Mesendoderm (in vitro differentiated cells): Measurements from ENCODE around the gene TMPRSS11F.

Experiments used
- DNase-seq: peaks from one replicate; pipeline ENCODE4 v3.0.0; 2013
- H2AK5ac ChIP-seq: 2 replicates; pipeline ENCODE4 v1.6.1; 2013; ENCODE audit warnings: low read length, inconsistent platforms
- H2BK120ac ChIP-seq: 2 replicates; pipeline ENCODE4 v1.6.1; 2013; ENCODE audit warnings: low read depth, mild to moderate bottlenecking, low read length, moderate library complexity, mixed read lengths
- H2BK15ac ChIP-seq: replicated peaks from 2 replicates; pipeline ENCODE4 v1.6.1; 2013; ENCODE audit warnings: low read depth, mild to moderate bottlenecking, moderate library complexity
- H2BK5ac ChIP-seq: 2 replicates; pipeline ENCODE4 v1.6.1; 2013; ENCODE audit warnings: low read length, inconsistent platforms
- H3K18ac ChIP-seq: 2 replicates; pipeline ENCODE4 v1.6.1; 2013; ENCODE audit warnings: mild to moderate bottlenecking, low read length, mixed read lengths
- H3K23ac ChIP-seq: one replicate; pipeline ENCODE4 v1.6.1; 2013; ENCODE audit warnings: low read length
- H3K27ac ChIP-seq: 2 replicates; pipeline ENCODE4 v1.5.1; 2013; ENCODE audit warnings: low read depth, mild to moderate bottlenecking, inconsistent platforms, low read length, moderate library complexity
- H3K27me3 ChIP-seq: 2 replicates; pipeline ENCODE4 v1.6.1; 2013; ENCODE audit warnings: low read length, control low read depth, mild to moderate bottlenecking, inconsistent platforms; ENCODE audit not compliant: insufficient read depth, poor library complexity
- H3K36me3 ChIP-seq: 2 replicates; pipeline ENCODE4 v1.6.1; 2013; ENCODE audit warnings: low read length, inconsistent platforms; ENCODE audit not compliant: control insufficient read depth, insufficient read depth
- H3K4ac ChIP-seq: one replicate; pipeline ENCODE4 v1.6.1; 2013; ENCODE audit warnings: low read depth, mild to moderate bottlenecking, low read length, moderate library complexity
- H3K4me1 ChIP-seq: 2 replicates; pipeline ENCODE4 v1.6.1; 2013; ENCODE audit warnings: low read depth, low read length, inconsistent platforms; ENCODE audit not compliant: control insufficient read depth
- H3K4me2 ChIP-seq: 2 replicates; pipeline ENCODE4 v1.6.1; 2013; ENCODE audit warnings: low read length
- H3K4me3 ChIP-seq: 2 replicates; pipeline ENCODE4 v1.5.1; 2013; ENCODE audit warnings: mild to moderate bottlenecking, low read length
- H3K56ac ChIP-seq: one replicate; pipeline ENCODE4 v1.6.1; 2013; ENCODE audit warnings: low read length
- H3K79me1 ChIP-seq: 2 replicates; pipeline ENCODE4 v1.6.1; 2013; ENCODE audit warnings: low read length, inconsistent platforms
- H3K79me2 ChIP-seq: 2 replicates; pipeline ENCODE4 v1.6.1; 2013; ENCODE audit warnings: mild to moderate bottlenecking, low read length; ENCODE audit not compliant: control insufficient read depth, insufficient read depth
- H3K9ac ChIP-seq: 2 replicates; pipeline ENCODE4 v1.6.1; 2013; ENCODE audit warnings: low read length, inconsistent platforms
- H4K5ac ChIP-seq: one replicate; pipeline ENCODE4 v1.6.1; 2013; ENCODE audit warnings: low read length
- H4K8ac ChIP-seq: one replicate; pipeline ENCODE4 v1.6.1; 2013; ENCODE audit warnings: low read depth, mild to moderate bottlenecking, control low read depth, low read length, moderate library complexity
- WGBS: extraction: QIAGEN DNeasy Blood & Tissue Kit; methylation state at CpG from one replicate; pipeline ENCODE4 v1.1.7; 2013; ENCODE audit warnings: low lambda C conversion rate, missing lambda C conversion rate; ENCODE audit not compliant: insufficient coverage; ENCODE audit errors: extremely low coverage; 5-methylcytosine and 5-hydroxymethylcytosine counted together

Gene TMPRSS11F

GRCh38 chr4:68077301-68077700, 52.4 kb downstream of the TMPRSS11F start:
- Histone ChIP-seq H2BK120ac (no peak overlapping the region), H3K79me2 (no peaks in the 10 kb centered on the region), H3K36me3 (no peaks in the 10 kb centered on the region), H3K4me2 (no peak overlapping the region), H2BK15ac (no peak overlapping the region), H4K8ac (no peak overlapping the region), H3K27me3 (no peaks in the 10 kb centered on the region), H3K4ac (no peak overlapping the region), H3K27ac (no peak overlapping the region), H2AK5ac (no peak overlapping the region), H2BK5ac (no peak overlapping the region), H3K4me3 (no peak overlapping the region), H3K23ac (no peak overlapping the region), H3K18ac (no peak overlapping the region), H3K79me1 (no peaks in the 10 kb centered on the region), H3K9ac (no peak overlapping the region), H3K4me1 (no peaks in the 10 kb centered on the region), H4K5ac (no peak overlapping the region), H3K56ac (no peak overlapping the region)
- no peak for DNase-seq

- no peak overlapping the region for H3K23ac ChIP-seq
- H3K36me3 ChIP-seq: no peaks in the 10 kb centered on the region
- H2BK5ac ChIP-seq: no peak overlapping the region
- H3K27me3 ChIP-seq: no peaks in the 10 kb centered on the region
- H3K56ac ChIP-seq: no peak overlapping the region
- no peak overlapping the region for H2BK15ac ChIP-seq
- H4K8ac ChIP-seq: no peak overlapping the region
- H3K79me1 ChIP-seq: no peaks in the 10 kb centered on the region
- no peak overlapping the region for H3K9ac ChIP-seq
- H3K27ac ChIP-seq: no peak overlapping the region
- H3K18ac ChIP-seq: no peak overlapping the region
- no peak overlapping the region for H3K4ac ChIP-seq
- no peak overlapping the region for H3K4me2 ChIP-seq
- no peak overlapping the region for H2AK5ac ChIP-seq
- WGBS: no CpG with 5 or more reads among the region's 2 CpGs
- H3K4me1 ChIP-seq: no peaks in the 10 kb centered on the region
- no peak overlapping the region for H3K4me3 ChIP-seq
- peak; percentile 33 for DNase-seq
- H3K79me2 ChIP-seq: no peaks in the 10 kb centered on the region
- H4K5ac ChIP-seq: no peak overlapping the region
- H2BK120ac ChIP-seq: no peak overlapping the region
These were observed 53.5 kb downstream of the TMPRSS11F start for GRCh38 chr4:68076194-68076593.

- H3K4me2 ChIP-seq: no peak overlapping the region
- H3K27ac ChIP-seq: no peak overlapping the region
- H2AK5ac ChIP-seq: no peak overlapping the region
- H2BK120ac ChIP-seq: no peak overlapping the region
- H3K4me1 ChIP-seq: no peaks in the 10 kb centered on the region
- no peak overlapping the region for H3K56ac ChIP-seq
- H3K79me2 ChIP-seq: no peaks in the 10 kb centered on the region
- H2BK5ac ChIP-seq: no peak overlapping the region
- no peak overlapping the region for H4K5ac ChIP-seq
- no peak overlapping the region for H3K23ac ChIP-seq
- H3K9ac ChIP-seq: no peak overlapping the region
- DNase-seq: peak; percentile 54
- H2BK15ac ChIP-seq: peak overlapping the region; percentile 57
- H3K4me3 ChIP-seq: no peak overlapping the region
- H4K8ac ChIP-seq: no peak overlapping the region
- H3K36me3 ChIP-seq: no peaks in the 10 kb centered on the region
- H3K18ac ChIP-seq: no peak overlapping the region
- no peak overlapping the region for H3K4ac ChIP-seq
- H3K79me1 ChIP-seq: no peaks in the 10 kb centered on the region
- H3K27me3 ChIP-seq: no peaks in the 10 kb centered on the region
These were observed 55.3 kb downstream of the TMPRSS11F start for GRCh38 chr4:68074397-68074796.

- no peak overlapping the region for H2AK5ac ChIP-seq
These were observed 59.4 kb downstream of the TMPRSS11F start for GRCh38 chr4:68070302-68070701.

GRCh38 chr4:68062501-68062900, 67.2 kb downstream of the TMPRSS11F start:
- Histone ChIP-seq H3K27me3 (no peaks in the 10 kb centered on the region), H3K4me2 (no peak overlapping the region)
- no CpG with 5 or more reads among the region's 8 CpGs for WGBS

More at GRCh38 chr4:68070302-68070701, 59.4 kb downstream of the TMPRSS11F start:
- Histone ChIP-seq H3K36me3 (no peaks in the 10 kb centered on the region), H3K23ac (no peak overlapping the region), H3K4me1 (no peaks in the 10 kb centered on the region), H3K56ac (no peak overlapping the region), H3K9ac (no peak overlapping the region), H3K4me2 (no peak overlapping the region), H3K4me3 (no peak overlapping the region), H2BK15ac (no peak overlapping the region), H3K79me2 (no peaks in the 10 kb centered on the region), H3K27me3 (no peaks in the 10 kb centered on the region), H3K4ac (no peak overlapping the region), H2BK120ac (no peak overlapping the region), H3K79me1 (no peaks in the 10 kb centered on the region), H3K27ac (no peak overlapping the region), H2BK5ac (no peak overlapping the region), H4K8ac (no peak overlapping the region), H4K5ac (no peak overlapping the region), H3K18ac (no peak overlapping the region)
- DNase-seq: peak; percentile 96

GRCh38 chr4:68038272-68038671, 91.4 kb downstream of the TMPRSS11F start:
- WGBS: no CpG with 5 or more reads among the region's 28 CpGs
- Histone ChIP-seq H3K36me3 (no peaks in the 10 kb centered on the region), H3K27me3 (no peaks in the 10 kb centered on the region), H3K18ac (no peak overlapping the region), H3K56ac (no peak overlapping the region), H3K4me2 (no peak overlapping the region), H3K4me3 (no peak overlapping the region), H2AK5ac (no peak overlapping the region), H3K23ac (no peak overlapping the region), H4K5ac (no peak overlapping the region), H3K27ac (no peak overlapping the region), H3K79me1 (no peaks in the 10 kb centered on the region), H3K79me2 (no peaks in the 10 kb centered on the region), H3K4me1 (no peaks in the 10 kb centered on the region), H2BK120ac (no peak overlapping the region), H4K8ac (no peak overlapping the region), H2BK15ac (no peak overlapping the region), H3K9ac (no peak overlapping the region), H2BK5ac (no peak overlapping the region), H3K4ac (no peak overlapping the region)
- no peak for DNase-seq

More at GRCh38 chr4:68062501-68062900, 67.2 kb downstream of the TMPRSS11F start:
- no peak overlapping the region for H4K5ac ChIP-seq
- no peak overlapping the region for H4K8ac ChIP-seq
- no peak overlapping the region for H2BK5ac ChIP-seq
- H3K9ac ChIP-seq: no peak overlapping the region
- H3K36me3 ChIP-seq: no peaks in the 10 kb centered on the region
- no peak overlapping the region for H3K4ac ChIP-seq
- H3K79me2 ChIP-seq: no peaks in the 10 kb centered on the region
- H3K18ac ChIP-seq: no peak overlapping the region
- H3K4me3 ChIP-seq: no peak overlapping the region
- no peaks in the 10 kb centered on the region for H3K4me1 ChIP-seq
- no peak overlapping the region for H2BK120ac ChIP-seq
- no peak overlapping the region for H3K23ac ChIP-seq
- H3K27ac ChIP-seq: no peak overlapping the region
- H3K56ac ChIP-seq: no peak overlapping the region
- no peaks in the 10 kb centered on the region for H3K79me1 ChIP-seq
- H2BK15ac ChIP-seq: no peak overlapping the region
- no peak overlapping the region for H2AK5ac ChIP-seq
- DNase-seq: no peak
